ENCODE data around the gene MBOAT2.

The MBOAT2 gene

DNA sequence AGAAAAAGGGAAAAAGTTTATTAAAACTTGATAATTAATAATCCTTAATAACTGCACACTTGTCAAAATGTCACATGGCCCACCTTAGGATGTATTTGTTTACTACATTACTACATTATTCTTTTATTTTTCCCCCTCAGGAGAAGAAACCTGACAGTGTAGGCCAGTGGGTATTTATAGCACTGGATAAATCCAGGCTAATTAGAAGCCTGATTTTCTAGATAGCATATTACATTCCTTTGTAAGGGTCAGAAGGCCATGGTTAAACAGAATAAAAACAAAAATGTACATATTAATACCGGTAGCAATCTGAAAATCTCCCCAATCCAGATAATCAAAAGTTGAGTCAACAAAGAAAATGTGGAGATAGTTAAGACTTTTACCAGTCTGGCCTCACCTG, 144.6 kb downstream of the MBOAT2 start:
- no peak for DNase-seq (ENCODE audit: low read depth in 2 of 2)

GRCh38 chr2:8858264-8858663, 145.2 kb downstream of the MBOAT2 start:
- DNase-seq (ENCODE audit: low read depth in 2 of 2): no peak

GRCh38 chr2:8857709-8858108, 145.8 kb downstream of the MBOAT2 start:
- no peak for DNase-seq (ENCODE audit: low read depth in 2 of 2)

DNA sequence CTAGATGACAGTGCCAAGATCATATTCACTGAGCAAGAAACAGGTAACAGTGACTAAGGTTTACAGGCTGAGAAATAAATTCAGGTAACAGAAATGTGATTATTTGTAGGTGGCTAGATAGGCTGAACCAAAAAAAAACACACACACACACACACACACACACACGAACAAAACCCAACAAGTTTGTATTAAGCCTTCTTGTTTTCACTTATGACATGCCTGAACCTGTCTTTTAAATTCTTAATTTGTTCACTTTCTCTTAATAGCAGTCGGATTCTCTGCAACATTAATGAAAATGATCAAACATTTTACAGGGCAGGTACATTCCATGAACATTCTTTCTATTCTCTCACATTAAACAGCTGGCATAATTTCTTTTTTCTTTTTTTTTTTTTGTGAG, 147.3 kb downstream of the MBOAT2 start:
- no peak for DNase-seq (ENCODE audit: low read depth in 2 of 2)

GRCh38 chr2:8855010-8855409, 148.5 kb downstream of the MBOAT2 start:
- DNase-seq (ENCODE audit: low read depth in 2 of 2): no peak

GRCh38 chr2:8853426-8853825, 150.1 kb downstream of the MBOAT2 start:
- DNase-seq (ENCODE audit: low read depth in 2 of 2): no peak

GRCh38 chr2:8851811-8852560, 151.5 kb downstream of the MBOAT2 start:
- DNase-seq (ENCODE audit: low read depth in 2 of 2): no peak

DNA sequence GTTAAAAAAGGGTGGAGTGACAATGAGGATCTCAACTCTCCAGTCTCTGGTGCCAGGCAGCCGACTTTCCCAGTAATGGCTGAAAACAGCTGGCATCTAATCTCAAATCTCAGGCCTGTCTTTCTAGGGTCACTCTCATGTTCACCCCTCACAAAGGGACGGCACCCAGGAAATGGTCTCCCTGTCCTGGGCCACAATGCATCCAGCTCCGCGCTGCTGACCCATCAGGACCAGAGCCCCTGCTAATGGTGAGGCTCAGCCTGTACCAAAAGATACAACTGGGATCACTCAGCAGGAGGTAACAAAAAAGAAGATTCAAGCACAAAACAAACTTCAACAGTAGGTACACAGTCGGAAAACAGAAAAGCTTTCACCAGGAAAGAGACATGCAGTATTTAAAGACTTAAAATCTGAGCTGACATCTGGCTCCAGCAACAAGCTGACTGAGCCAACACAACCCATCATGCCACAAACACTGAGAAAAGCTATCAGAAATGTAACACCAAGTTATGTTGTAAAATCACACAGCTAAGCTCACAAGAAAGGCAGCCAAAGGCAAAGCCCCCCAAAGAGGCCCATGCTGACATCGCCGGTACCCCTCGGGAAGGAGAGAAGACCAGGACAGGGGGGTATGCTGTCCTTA, 152.5 kb downstream of the MBOAT2 start:
- DNase-seq (ENCODE audit: low read depth in 2 of 2): no peak

DNA sequence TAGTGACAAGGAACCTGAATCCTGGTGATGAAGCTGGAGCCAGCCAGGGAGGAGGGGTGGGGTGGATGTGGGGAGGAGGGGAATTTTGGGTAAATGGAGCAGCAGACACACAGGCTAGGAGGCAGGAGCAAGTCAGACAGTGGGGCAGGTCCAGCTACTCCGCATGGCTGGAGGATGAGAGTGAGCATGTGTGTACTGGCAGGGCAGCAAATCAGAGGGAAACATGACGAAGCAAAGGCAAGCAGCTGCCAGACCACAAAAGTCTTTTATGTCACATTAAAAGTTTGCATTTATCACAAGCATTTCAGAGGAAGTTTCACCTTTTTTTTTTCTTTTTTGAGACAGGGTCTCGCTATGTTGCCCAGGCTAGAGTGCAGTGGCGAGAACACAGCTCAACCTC, 154.2 kb downstream of the MBOAT2 start:
- no peak for DNase-seq (ENCODE audit: low read depth in 2 of 2)

DNA sequence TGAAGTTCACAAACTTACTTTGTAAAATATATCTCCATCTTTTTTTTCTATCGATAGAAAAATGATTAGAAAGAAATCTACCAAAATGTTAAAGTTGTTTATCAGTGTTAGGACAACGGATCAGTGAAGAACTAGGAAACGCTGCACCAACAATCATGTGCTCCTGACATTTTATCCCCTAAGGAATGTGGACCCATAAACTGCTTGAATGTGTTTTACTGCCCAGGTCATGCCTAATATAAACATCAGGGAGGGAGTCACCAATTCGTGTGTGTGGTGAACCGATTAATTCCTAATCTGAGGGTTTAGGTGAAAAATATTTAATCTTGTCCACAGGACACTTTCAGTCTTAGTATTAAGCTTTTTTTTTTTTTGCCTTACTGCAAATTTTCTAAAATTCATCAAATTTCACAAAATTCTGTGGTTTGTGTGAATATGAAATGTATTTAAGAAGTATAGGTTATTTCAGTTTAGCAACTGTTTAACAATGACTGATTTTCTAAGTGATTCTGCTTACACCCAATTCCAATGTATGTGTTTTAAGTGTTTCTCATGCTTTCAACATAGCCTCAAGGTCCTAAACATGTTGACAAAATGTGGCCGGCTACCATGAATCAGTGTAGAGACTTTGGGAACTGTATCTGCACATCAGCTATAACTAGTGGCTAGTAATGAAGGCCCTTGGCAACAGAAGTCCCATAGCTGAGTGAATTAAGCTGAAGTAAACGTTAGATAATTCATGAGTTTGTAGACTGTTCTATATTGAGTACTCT, 155.0 kb downstream of the MBOAT2 start:
- no peak for DNase-seq (ENCODE audit: low read depth in 2 of 2)

DNA sequence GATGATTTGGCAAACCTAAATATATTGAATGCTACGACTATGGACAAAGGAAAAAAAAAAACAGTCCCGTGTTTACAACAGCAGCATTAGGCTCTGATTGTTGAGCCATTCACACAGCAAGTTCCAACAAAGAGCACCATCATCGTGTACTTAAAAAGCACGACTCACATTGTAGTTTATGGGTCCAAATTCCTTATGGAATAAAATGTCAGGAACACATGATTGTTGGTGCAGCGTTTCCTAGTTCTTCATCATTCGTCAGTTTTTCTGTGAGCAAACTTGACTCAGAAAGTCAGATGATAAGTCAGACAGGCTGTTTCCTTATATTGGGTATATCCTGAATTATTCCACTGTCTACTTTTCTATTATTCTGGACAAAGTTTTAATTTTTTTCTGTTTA, 156.1 kb downstream of the MBOAT2 start:
- no peak for DNase-seq (ENCODE audit: low read depth in 2 of 2)

GRCh38 chr2:8841932-8842331, 161.6 kb downstream of the MBOAT2 start:
- DNase-seq (ENCODE audit: low read depth in 2 of 2): no peak

GRCh38 chr2:8840475-8841091, 162.9 kb downstream of the MBOAT2 start:
- DNase-seq (ENCODE audit: low read depth in 2 of 2): no peak

DNA sequence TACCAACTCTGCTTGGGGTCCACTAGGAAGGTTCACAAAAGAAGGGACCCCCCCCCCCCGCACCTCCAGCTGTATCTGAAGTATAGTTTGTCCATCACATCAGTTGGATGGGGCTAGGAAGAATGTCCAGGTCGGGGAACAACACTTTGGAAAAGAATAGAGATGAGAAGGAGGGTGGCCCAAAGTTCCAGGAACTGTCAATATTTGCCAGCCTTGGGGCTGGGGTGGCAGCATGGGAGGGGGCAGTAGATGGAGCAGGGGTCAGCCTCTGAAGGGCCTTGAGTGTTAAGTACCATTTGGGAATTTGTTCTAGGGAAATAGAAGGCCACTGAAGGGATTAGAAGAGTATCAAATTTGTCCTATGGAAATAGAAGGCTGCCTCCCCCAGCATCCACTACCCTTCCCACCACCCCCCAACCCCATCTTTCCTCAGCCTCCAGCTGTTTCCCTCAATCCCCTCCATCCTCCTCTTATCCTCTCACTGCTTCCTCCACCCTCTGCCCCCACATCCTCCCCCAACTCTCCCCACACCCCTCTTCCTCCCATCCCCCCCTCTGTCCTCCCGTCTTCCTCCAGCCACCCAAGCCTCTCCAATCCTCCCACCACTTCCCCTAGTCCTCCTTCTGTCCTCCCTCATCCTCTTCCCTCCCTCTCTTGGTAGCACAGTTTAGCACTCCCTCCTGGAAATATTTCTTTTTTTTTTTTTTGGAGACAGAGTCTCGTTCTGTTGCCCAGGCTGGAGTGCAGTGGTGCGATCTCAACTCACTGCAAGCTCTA, 164.1 kb downstream of the MBOAT2 start:
- DNase-seq (ENCODE audit: low read depth in 2 of 2): no peak

GRCh38 chr2:8837795-8838140, 165.7 kb downstream of the MBOAT2 start:
- DNase-seq (ENCODE audit: low read depth in 2 of 2): no peak

- peak; percentile 74 for DNase-seq (ENCODE audit: low read depth in 2 of 2)
Measured at GRCh38 chr2:8836971-8837794, 166.3 kb downstream of the MBOAT2 start, which contains the start of gene KIDINS220. KIDINS220 (minus strand) TSS chr2:8837613; CDS start chr2:8827093, 10,520 bp downstream.

GRCh38 chr2:8835279-8835678, 168.2 kb downstream of the MBOAT2 start:
- no peak for DNase-seq (ENCODE audit: low read depth in 2 of 2)

DNA sequence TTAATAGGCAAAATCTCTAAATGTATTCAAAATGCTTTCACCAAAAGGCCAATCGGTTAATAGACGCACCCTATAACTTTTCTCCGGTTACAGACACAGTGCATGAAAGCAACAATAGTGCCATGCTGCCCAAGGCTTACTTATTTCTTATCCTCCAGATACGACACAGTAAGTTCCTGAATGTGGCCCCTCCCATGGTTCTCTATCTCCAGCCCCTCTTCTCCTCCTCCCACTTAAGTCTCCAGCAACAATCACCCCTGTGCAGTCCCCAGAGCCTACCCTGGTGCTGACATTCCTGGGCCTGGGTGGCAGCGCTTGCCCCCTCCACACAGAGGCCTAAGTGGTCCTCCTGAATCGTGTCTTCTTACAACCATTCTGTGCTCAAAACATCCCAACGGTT, 169.6 kb downstream of the MBOAT2 start:
- DNase-seq (ENCODE audit: low read depth in 2 of 2): no peak

DNA sequence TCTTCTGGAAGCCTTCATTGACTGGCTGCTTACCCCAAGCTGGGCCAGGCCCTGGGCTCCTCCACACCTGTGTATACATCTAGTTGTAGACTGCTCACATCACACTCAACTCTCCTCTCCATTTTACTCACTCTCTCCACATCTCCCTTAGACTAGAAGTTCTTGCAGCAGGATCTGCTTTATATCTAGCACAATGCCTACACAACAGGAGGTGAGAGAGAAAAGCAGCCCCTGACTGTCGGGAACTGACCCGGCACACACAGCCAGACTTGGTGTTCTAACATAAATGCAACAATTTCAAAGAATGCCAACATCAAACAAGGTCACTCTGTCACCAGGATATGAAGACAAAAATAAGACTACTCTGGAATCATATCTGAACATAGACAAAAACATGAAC, 172.0 kb downstream of the MBOAT2 start:
- DNase-seq (ENCODE audit: low read depth in 2 of 2): no peak

GRCh38 chr2:8827729-8828128, 175.8 kb downstream of the MBOAT2 start:
- DNase-seq (ENCODE audit: low read depth in 2 of 2): no peak

- no peak for DNase-seq (ENCODE audit: low read depth in 2 of 2)
Measured at GRCh38 chr2:8822218-8822617, 181.3 kb downstream of the MBOAT2 start.

Data from stimulated activated CD4-positive, alpha-beta T cell treated with anti-CD3 and anti-CD28 coated beads, Interleukin-1b, Interleukin-23, amount 100 ng/mL, for 1 hour (primary cell).